ENCODE measurements around the gene ZBTB37.

GRCh38 chr1:173887627-173888026 lies 19.4 kb downstream of the ZBTB37 start:
- TF ChIP-seq CTCF (IDR thresholded peaks at IDR 0.05): no peak
- TF ChIP-seq POLR2A (IDR thresholded peaks at IDR 0.05): no peak

All from adrenal gland (tissue), 5 donors.